ENCODE measurements around the gene MLXIP. TPM values are rescaled to one million over a fixed set of nuclear protein-coding genes. Genes with fewer than 3 reads are reported as not detected.

Gene MLXIP
- total RNA-seq, 2 experiments from 2014 or later, result 18.8 to 22.0 TPM

DNA sequence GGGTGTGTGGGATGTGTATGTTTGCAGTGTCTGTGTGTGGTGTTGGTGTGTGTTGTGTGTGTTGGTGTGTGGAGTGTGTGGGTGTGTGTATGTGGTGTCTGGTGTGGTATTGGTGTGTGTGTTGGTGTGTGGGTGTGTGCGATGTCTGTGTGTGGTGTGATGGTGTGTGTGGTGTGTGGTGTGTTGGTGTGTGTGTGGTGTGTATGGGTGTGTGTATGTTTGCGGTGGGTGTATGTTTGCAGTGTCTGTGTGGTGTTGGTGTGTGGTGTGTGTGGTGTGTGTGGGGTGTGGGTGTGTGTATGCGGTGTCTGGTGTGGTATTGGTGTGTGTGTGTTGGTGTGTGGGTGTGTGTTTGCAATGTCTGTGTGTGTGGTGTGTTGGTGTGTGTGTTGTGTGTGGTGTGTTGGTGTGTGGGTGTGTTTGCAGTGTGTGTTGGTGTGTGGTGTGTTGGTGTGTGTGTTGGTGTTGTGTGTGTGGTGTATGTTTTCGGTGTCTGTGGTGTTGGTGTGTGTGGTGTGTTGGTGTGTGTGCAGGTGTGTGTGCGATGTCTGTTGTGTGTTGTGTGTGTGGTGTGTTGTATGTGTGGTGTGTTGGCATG is 15.7 kb downstream of the MLXIP start:
- H3K4me1 Mint-ChIP-seq (ENCODE audit: low read depth), result peaks cover 58% of the 10 kb centered on the region
- CTCF ChIA-PET, result no interaction called here
- intact Hi-C loops (cut with micrococcal nuclease), result no loop called here
- no peak for DNase-seq
- no peaks in the 10 kb centered on the region for H3K27me3 Mint-ChIP-seq (ENCODE audit: low read depth)
- H3K36me3 Mint-ChIP-seq (ENCODE audit: low read depth), result peaks cover 6% of the 10 kb centered on the region
- H3K27ac Mint-ChIP-seq, result no peak overlapping the region
- no peaks in the 10 kb centered on the region for H3K9me3 Mint-ChIP-seq
- H3K4me3 Mint-ChIP-seq, result no peak overlapping the region

GRCh38 chr12:122094735-122095631 is 16.4 kb downstream of the MLXIP start:
- Mint-ChIP-seq H3K27me3 (ENCODE audit: low read depth) (no peaks in the 10 kb centered on the region), H3K27ac (no peak overlapping the region), H3K4me1 (ENCODE audit: low read depth) (peaks cover 58% of the 10 kb centered on the region), H3K4me3 (no peak overlapping the region), H3K9me3 (no peaks in the 10 kb centered on the region), H3K36me3 (ENCODE audit: low read depth) (peaks cover 2% of the 10 kb centered on the region)
- no peak for DNase-seq
- intact Hi-C loops (cut with micrococcal nuclease), result no loop called here
- CTCF ChIA-PET, result interaction anchor here (0.7 to 1.2 kb wide), 2 partner anchors 9 to 14 kb away, joined by 3 to 4 read pairs; no protein-coding TSS in a partner anchor

DNA sequence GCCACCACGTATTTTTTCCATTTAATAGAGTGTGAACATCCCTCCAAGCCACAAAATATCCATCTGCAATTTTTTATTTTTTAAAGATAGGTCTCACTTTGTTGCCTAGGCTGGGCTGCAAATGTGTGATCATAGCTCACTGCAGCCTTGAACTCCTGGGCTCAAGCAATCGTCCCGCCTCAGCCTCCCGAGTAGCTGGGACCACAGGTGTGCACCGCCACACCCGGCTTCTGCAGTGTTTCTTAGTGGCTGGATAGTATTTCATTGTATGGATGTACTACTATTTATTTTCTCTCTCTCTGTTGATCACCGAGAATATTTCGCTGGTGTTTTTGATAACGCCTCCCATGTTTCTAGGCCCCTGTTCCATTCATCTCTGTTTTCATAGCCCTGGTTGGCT is 17.5 kb downstream of the MLXIP start:
- CTCF ChIA-PET, result interaction anchor here (0.7 to 1.2 kb wide), 5 partner anchors 10 to 42 kb away, joined by 3 to 4 read pairs (median 4); no protein-coding TSS in a partner anchor
- H3K4me1 Mint-ChIP-seq (ENCODE audit: low read depth), result peaks cover 56% of the 10 kb centered on the region
- intact Hi-C loops (cut with micrococcal nuclease), result no loop called here
- H3K4me3 Mint-ChIP-seq, result no peak overlapping the region
- H3K9me3 Mint-ChIP-seq, result no peaks in the 10 kb centered on the region
- H3K36me3 Mint-ChIP-seq (ENCODE audit: low read depth), result no peaks in the 10 kb centered on the region
- no peaks in the 10 kb centered on the region for H3K27me3 Mint-ChIP-seq (ENCODE audit: low read depth)
- no peak for DNase-seq
- no peak overlapping the region for H3K27ac Mint-ChIP-seq

- H3K27ac Mint-ChIP-seq, result peak overlapping the region; percentile 14
- H3K4me1 Mint-ChIP-seq (ENCODE audit: low read depth), result peaks cover 56% of the 10 kb centered on the region
Measured at GRCh38 chr12:122096591-122097149, 18.1 kb downstream of the MLXIP start.

GRCh38 chr12:122097584-122097926 is 19.0 kb downstream of the MLXIP start:
- Mint-ChIP-seq H3K27ac (peak overlapping the region; percentile 67), H3K9me3 (peaks cover 2% of the 10 kb centered on the region), H3K36me3 (ENCODE audit: low read depth) (peaks cover 4% of the 10 kb centered on the region), H3K4me3 (no peak overlapping the region), H3K27me3 (ENCODE audit: low read depth) (no peaks in the 10 kb centered on the region), H3K4me1 (ENCODE audit: low read depth) (peaks cover 60% of the 10 kb centered on the region)
- CTCF ChIA-PET, result interaction anchor here (1.0 to 2.5 kb wide), 4 partner anchors 11 to 43 kb away, joined by 3 to 11 read pairs (median 6); no protein-coding TSS in a partner anchor
- intact Hi-C loops (cut with micrococcal nuclease), result no loop called here
- no peak for DNase-seq

More at GRCh38 chr12:122096591-122097149, 18.1 kb downstream of the MLXIP start:
- Mint-ChIP-seq H3K27me3 (ENCODE audit: low read depth) (no peaks in the 10 kb centered on the region), H3K4me3 (no peak overlapping the region), H3K36me3 (ENCODE audit: low read depth) (peaks cover under 1% of the 10 kb centered on the region), H3K9me3 (no peaks in the 10 kb centered on the region)
- intact Hi-C loops (cut with micrococcal nuclease), result no loop called here
- DNase-seq, result no peak
- CTCF ChIA-PET, result interaction anchor here (0.8 to 2.5 kb wide), 4 partner anchors 9 to 42 kb away, joined by 3 to 11 read pairs (median 4); no protein-coding TSS in a partner anchor

DNA sequence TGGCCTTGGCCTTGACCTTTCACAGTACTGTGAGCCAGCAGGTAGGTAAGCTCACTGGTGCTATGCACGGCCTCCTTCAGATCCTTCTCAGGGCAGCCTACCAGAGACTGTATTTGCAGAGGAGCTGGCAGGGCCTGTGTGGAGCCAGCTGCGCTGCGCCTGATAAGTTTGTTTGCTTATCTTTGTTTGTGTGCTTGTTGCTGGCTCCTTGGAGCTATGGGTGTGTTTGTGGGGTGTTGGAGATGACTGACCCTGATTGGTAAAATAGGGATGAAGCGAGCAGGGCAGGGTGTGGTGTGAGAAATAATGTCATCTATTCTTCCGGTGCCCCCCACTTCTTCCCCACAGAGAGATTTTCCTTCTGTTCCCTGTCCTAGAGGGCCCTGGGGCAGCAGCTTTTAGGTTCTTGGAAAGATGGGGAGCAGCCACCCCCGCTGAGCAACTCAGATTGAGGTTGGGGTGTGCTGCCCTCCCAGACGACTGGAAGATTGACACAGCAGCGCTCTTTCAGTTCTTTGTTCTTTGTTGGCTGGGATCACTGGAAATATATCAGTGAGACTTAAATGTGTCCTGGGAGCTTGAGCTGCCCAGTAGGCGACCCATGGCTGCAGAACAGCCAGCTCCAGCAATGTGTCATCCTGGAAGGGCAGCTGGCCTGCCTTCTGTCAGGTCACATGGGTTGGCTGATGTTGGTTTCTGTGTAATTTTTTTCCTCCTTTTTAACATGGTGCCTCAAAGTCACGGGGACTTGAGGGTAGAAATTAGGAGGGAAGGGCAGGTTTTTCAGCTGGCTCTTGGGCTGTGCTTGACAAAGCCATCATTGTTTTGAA is 19.6 kb downstream of the MLXIP start:
- peaks cover 7% of the 10 kb centered on the region for H3K36me3 Mint-ChIP-seq (ENCODE audit: low read depth)
- H3K4me3 Mint-ChIP-seq, result peak overlapping the region; percentile 9
- peaks cover 65% of the 10 kb centered on the region for H3K4me1 Mint-ChIP-seq (ENCODE audit: low read depth)
- CTCF ChIA-PET, result interaction anchor here (0.6 to 2.5 kb wide), 8 partner anchors 10 to 427 kb away, joined by 3 to 11 read pairs (median 4); no protein-coding TSS in a partner anchor
- intact Hi-C loops (cut with micrococcal nuclease), result loop anchor here (1.0 kb wide), 1 partner anchor 9 kb away; no protein-coding TSS in a partner anchor
- no peaks in the 10 kb centered on the region for H3K27me3 Mint-ChIP-seq (ENCODE audit: low read depth)
- peak overlapping the region; percentile 67 for H3K27ac Mint-ChIP-seq
- DNase-seq, result no peak
- H3K9me3 Mint-ChIP-seq, result peaks cover 2% of the 10 kb centered on the region

GRCh38 chr12:122099280-122099749 is 20.8 kb downstream of the MLXIP start:
- peaks cover 9% of the 10 kb centered on the region for H3K36me3 Mint-ChIP-seq (ENCODE audit: low read depth)
- CTCF ChIA-PET, result interaction anchor here (0.9 to 2.5 kb wide), 5 partner anchors 9 to 305 kb away, joined by 3 to 11 read pairs (median 4); partner anchors contain the start of gene RHOF
- no peaks in the 10 kb centered on the region for H3K27me3 Mint-ChIP-seq (ENCODE audit: low read depth)
- no peak for DNase-seq
- peaks cover 2% of the 10 kb centered on the region for H3K9me3 Mint-ChIP-seq
- H3K4me1 Mint-ChIP-seq (ENCODE audit: low read depth), result peaks cover 71% of the 10 kb centered on the region
- intact Hi-C loops (cut with micrococcal nuclease), result no loop called here
- peak overlapping the region; percentile 84 for H3K27ac Mint-ChIP-seq
- no peak overlapping the region for H3K4me3 Mint-ChIP-seq

GRCh38 chr12:122099856-122100255 is 21.3 kb downstream of the MLXIP start:
- intact Hi-C loops (cut with micrococcal nuclease), result loop anchor here (1.0 to 10.0 kb wide), 2 partner anchors 8 to 1065 kb away; partner anchors contain the start of gene OASL
- CTCF ChIA-PET, result interaction anchor here (0.6 to 1.3 kb wide), 4 partner anchors 19 to 306 kb away, joined by 3 to 4 read pairs (median 4); partner anchors contain the start of gene RHOF
- Mint-ChIP-seq H3K4me1 (ENCODE audit: low read depth) (peaks cover 75% of the 10 kb centered on the region), H3K4me3 (peak overlapping the region; percentile 30), H3K9me3 (peaks cover 2% of the 10 kb centered on the region), H3K36me3 (ENCODE audit: low read depth) (peaks cover 9% of the 10 kb centered on the region), H3K27ac (peak overlapping the region; percentile 84), H3K27me3 (ENCODE audit: low read depth) (no peaks in the 10 kb centered on the region)
- DNase-seq, result no peak

GRCh38 chr12:122100568-122100967 is 22.0 kb downstream of the MLXIP start:
- H3K36me3 Mint-ChIP-seq (ENCODE audit: low read depth), result peaks cover 9% of the 10 kb centered on the region
- CTCF ChIA-PET, result interaction anchor here (1.0 to 1.3 kb wide), 2 partner anchors 20 to 307 kb away, joined by 3 to 4 read pairs; partner anchors contain the start of gene RHOF
- intact Hi-C loops (cut with micrococcal nuclease), result loop anchor here (1.0 to 10.0 kb wide), 2 partner anchors 8 to 1066 kb away; partner anchors contain the start of gene OASL
- peaks cover 81% of the 10 kb centered on the region for H3K4me1 Mint-ChIP-seq (ENCODE audit: low read depth)
- no peak for DNase-seq
- peak overlapping the region; percentile 21 for H3K4me3 Mint-ChIP-seq
- H3K27ac Mint-ChIP-seq, result no peak overlapping the region
- no peaks in the 10 kb centered on the region for H3K27me3 Mint-ChIP-seq (ENCODE audit: low read depth)
- H3K9me3 Mint-ChIP-seq, result peaks cover 2% of the 10 kb centered on the region

GRCh38 chr12:122102331-122102730 is 23.8 kb downstream of the MLXIP start:
- intact Hi-C loops (cut with micrococcal nuclease), result loop anchor here (10.0 kb wide), 1 partner anchor 1068 kb away; the partner anchor contains the start of gene OASL
- Mint-ChIP-seq H3K27me3 (ENCODE audit: low read depth) (no peaks in the 10 kb centered on the region), H3K36me3 (ENCODE audit: low read depth) (peaks cover 9% of the 10 kb centered on the region), H3K4me1 (ENCODE audit: low read depth) (peaks cover 86% of the 10 kb centered on the region), H3K9me3 (peaks cover 2% of the 10 kb centered on the region), H3K4me3 (no peak overlapping the region), H3K27ac (no peak overlapping the region)
- no peak for DNase-seq
- CTCF ChIA-PET, result interaction anchor here (0.8 to 2.1 kb wide), 4 partner anchors 13 to 48 kb away, joined by 3 to 7 read pairs (median 3); no protein-coding TSS in a partner anchor

GRCh38 chr12:122104844-122105243 is 26.3 kb downstream of the MLXIP start:
- CTCF ChIA-PET, result interaction anchor here (0.6 to 4.5 kb wide), 5 partner anchors 15 to 50 kb away, joined by 3 to 27 read pairs (median 5); no protein-coding TSS in a partner anchor
- peaks cover 13% of the 10 kb centered on the region for H3K36me3 Mint-ChIP-seq (ENCODE audit: low read depth)
- no peaks in the 10 kb centered on the region for H3K27me3 Mint-ChIP-seq (ENCODE audit: low read depth)
- H3K9me3 Mint-ChIP-seq, result peaks cover 2% of the 10 kb centered on the region
- peak overlapping the region; percentile 46 for H3K4me3 Mint-ChIP-seq
- H3K27ac Mint-ChIP-seq, result peak overlapping the region; percentile 59
- intact Hi-C loops (cut with micrococcal nuclease), result loop anchor here (5.0 to 10.0 kb wide), 3 partner anchors 38 to 1070 kb away; partner anchors contain the start of genes OASL and RHOF
- DNase-seq, result peak; percentile 68
- H3K4me1 Mint-ChIP-seq (ENCODE audit: low read depth), result peaks cover 88% of the 10 kb centered on the region

All from activated naive CD4-positive, alpha-beta T cell treated with anti-CD3 and anti-CD28 coated beads for 36 hours (primary cell).